HG03108 (cell line): ENCODE measurements around the gene GRAMD2B.
A peak's percentile ranks its signal among the peaks of the same experiment; 100 is the strongest.

ENCODE experiments used
- ATAC-seq: cut with Tn5 transposase; IDR thresholded peaks from one replicate; pipeline ENCODE4 v1.9.1; 2021; ENCODE audit warnings: moderate library complexity; ENCODE audit not compliant: unreplicated experiment

Gene GRAMD2B

DNA sequence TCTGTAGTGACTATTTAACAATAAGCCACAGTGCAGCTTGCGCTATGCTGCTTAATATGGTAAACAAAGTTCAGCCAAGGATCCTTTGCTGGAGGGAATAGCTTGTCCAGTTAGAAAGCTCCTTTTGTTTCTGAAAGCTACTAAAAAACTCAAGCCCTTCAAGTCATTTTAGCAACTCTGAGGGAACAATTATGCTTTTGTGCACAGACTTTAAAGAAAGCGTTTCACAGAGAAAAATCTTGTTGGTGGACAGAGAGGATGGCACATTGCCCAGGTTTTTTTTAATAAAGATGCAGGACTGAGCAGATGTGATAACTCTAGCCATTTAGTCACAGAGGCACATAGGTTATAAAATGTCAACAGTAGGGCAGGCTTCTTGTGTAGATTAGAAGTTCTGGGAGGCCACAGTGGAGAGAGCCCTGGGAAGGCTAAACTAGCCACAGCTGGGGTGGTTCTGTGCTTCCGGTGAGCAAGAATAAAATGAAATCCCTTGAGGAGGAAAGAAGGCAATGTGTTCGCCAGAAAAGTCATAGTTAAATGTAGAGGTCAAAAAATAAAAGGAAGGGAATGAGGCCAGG, 108.4 kb downstream of the GRAMD2B start:
- no peak for ATAC-seq

DNA sequence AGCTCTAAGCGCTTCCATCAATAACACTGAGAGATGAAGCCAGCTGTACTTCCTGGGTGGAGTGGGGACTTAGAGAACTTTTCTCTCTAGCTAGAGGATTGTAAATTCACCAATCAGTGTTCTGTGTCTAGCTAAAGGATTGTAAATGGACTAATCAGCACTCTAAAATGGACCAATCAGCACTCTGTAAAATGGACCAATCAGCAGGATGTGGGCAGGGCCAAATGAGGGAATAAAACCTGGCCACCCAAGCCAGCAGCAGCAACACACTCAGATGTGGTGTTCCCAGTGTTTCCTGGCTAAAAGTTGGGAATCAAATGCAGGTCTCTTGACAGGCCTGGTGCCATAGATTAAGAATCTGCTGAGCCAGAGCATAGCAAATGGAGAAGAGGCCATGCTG, 111.3 kb downstream of the GRAMD2B start:
- ATAC-seq = no peak

DNA sequence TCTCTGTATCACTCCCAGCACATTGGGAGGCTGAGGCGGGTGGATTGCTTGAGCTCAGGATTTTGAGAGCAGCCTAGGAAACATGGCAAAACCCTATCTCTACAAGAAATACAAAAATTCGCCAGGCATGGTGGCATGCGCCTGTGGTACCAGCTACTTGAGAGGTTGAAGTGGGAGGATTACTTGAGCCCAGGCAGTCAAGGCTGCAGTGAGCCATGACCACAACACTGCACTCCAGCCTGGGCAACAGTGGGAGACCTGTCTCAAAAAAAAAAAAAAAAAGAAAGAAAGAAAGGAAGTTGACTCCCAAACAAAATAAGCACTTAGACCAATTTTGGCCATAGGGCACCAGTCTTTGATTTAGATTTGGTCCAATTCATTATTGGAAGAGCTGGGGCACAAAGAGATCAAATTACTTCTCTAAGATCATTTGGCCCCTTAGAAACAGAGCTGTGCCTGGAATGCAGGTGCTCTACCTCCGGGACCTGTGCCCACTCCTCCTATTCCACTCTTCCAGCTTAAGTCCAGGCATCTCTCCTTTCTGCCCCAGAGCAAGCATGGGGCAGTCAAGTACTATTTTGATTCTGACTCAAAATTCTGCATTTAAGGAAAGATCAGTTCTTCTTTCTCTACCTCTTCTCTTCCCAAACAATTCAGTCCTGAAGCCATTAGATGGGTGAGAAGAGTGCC, 112.8 kb downstream of the GRAMD2B start:
- no peak for ATAC-seq

DNA sequence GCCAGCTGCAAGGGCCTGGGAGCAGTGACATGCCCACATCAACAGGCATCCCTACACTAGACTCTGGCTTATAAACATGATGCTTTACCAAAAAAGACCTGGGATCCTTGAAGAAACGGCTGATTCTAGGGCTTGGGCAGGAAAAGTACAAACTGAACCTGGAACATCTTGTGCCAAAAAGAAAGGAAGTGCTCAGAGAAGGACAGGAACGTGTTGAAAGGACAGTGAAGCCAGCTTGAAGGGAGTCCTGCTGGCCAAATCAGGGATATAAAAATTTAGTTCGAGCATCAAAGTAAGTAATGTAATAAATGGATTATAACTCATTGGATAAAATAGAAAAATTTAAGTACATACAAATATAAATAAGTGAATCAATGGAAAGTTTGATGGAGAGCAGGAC, 113.7 kb downstream of the GRAMD2B start:
- ATAC-seq = no peak

DNA sequence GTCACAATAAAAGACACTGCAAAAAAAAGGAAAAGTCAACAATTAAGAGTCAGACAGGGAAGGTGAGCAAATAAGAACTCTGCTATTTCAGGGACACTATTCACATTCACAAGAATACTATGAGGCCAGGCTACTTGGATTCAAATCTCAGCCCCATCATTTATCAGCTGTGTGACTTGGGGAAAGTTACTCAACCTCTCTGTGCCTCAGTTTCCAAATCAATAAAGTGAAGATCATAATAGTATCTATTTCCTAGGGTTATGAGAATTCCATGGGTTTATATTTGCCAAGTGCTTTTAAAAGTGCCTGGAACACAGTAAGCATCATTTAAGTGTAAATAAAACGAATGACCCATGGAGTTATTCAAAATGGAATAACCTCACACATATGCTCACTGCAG, 115.4 kb downstream of the GRAMD2B start:
- ATAC-seq = no peak

DNA sequence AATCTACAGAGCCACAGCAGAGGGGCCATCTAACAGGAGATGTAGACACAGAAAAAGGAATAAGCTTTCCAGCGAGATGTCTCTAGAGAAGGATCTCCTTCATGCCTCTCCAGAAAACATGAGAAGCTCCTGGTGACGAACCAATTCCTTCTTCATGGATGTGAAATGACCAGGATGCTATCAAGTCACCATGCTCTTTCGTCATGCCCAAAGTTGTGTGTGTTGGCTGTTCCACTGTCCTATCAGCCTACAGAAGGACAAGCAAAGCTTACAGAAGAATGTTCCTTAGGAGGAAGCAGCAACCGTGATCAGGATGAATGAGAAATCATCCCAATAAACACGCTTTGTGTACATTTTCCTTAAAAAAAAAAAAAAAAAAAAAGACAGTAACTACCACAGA, 117.4 kb downstream of the GRAMD2B start:
- no peak for ATAC-seq

DNA sequence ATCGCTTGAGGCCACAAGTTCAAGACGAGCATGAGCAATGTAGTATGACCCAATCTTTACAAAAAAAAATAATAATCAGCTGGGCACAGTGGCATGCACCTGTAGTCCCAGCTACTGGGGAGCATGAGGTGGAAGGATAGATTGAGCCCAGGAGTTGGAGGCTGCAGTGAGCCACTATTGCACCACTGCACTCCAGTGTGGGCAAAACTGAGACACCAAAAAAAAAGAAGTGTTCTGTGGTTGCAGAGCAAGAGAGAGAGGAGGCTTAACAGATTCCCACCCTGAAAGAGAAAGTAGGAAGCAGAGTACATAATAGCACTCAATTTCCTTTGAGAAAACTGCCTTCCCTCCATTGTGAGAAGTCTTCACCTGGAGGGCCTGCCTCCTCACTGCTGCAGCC, 119.2 kb downstream of the GRAMD2B start:
- ATAC-seq = peak; percentile 39

DNA sequence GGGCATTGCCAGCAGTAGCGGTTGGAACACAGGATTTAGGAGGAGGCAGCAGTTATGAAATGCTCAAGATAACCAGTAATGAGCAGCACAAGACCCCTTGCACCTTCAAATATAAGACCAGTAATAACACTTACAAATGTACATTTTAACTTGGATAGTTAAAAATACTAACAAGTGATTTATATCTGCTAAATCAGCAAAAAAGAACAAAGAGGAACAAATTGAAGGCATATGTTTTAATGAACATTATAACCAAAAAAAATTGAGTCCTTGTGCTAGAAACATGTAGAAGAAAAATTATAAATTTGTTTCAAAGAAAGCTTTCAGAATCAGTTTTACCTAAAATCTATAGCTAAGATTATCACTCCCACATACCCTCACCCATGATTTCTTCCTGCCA, 119.8 kb downstream of the GRAMD2B start:
- ATAC-seq = no peak

DNA sequence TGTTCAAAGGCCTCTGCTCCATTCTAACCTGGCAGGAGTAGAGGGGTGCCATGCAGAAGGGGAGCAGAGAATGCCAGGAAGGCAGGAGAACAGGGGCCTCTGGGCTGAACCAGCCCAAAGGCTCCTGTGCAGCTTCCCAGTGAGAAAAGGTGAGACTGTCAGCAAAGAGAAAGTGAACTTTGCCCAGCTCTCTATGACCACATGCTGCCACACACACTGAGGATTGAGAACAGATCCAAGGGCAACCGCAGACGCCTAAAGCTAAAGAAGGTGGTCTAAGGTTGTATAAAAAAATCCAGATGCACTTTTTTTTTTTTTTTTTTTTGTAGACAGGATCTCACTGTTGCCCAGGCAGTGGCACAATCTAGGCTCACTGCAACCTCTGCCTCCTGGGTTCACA, 120.5 kb downstream of the GRAMD2B start:
- ATAC-seq = no peak
